ENCODE data around the gene SV2A.
"Not testable (repeated sequence)": the region's sequence is repeated elsewhere in the genome, so short reads cannot be mapped to it uniquely, and the experiment has no call there.

Gene SV2A

GRCh38 chr1:149886396-149887195 lies 31.0 kb downstream of the SV2A start:
- DNase-seq: peak; percentile 79 to 85

DNA sequence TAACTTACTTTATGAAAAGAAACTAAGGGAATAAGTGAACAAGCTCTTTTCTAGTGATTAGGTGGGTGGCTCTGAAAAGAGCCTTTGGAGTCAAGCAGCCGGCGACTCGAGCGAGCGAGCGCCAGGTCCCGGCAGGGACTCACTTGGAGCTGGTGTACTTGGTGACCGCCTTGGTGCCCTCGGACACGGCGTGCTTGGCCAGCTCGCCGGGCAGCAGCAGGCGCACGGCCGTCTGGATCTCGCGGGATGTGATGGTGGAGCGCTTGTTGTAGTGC lies 31.6 kb downstream of the SV2A start:
- not testable (repeated sequence) for DNase-seq

DNA sequence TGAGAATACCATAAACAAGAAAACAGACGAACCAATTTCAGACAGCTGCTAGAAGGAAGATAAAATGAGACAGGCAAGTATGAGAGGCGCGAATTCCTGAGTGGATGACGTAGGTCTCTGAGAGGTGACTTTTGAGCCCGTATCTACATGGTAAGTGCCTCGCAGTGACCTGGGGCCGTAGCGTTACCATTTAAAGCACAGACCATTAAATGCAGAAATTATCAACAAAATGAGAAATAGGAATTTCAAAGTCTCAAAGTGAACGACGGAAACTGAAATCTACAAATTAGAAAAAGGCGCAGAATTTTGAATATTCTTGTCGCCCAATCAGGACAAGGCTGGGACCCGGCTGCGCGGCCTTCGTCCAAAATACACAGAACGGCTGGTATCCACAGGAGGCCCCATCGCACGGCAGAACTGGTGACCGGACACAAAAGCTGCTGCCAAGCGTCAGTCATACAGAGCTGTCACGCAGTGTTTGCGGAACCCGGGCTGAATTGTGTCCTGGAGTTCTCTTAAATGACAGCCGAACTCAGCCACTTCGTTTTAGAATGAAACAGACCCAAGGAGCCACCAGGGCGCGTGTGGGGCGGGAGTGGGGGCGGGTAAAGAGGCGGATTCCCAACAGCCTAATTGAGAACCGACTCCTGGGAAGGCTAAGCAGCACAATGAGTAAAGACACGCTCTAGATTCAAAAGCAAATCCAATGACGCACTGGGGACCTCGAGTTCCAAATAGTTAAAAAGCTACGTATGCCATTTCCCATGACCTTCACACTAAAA lies 32.1 kb downstream of the SV2A start:
- peak; percentile 76 to 80 for DNase-seq

GRCh38 chr1:149884433-149885338 lies 33.0 kb downstream of the SV2A start:
- peak in 1 of 2 experiments; percentile 37 for DNase-seq

GRCh38 chr1:149883598-149884247 lies 33.9 kb downstream of the SV2A start:
- no peak for DNase-seq

GRCh38 chr1:149881876-149882275 lies 35.8 kb downstream of the SV2A start:
- DNase-seq: no peak

DNA sequence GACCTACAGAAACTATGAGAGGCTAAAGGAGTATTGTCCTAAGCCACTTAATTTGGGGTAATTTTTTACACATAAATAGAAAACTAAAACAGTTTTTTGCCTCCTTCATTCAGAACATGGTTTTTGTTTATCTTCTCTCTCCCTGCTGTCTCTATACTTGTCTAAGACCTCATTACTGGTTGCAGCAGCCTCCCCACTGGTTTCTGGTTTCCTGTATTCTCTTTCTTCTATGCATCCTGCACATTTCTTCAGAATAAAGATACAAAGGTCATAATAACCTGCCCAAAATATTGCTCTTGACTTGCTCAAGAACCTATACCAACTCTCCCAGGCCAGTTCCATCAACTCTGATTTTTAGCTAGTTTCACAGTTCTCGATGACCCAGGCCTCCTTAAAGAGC lies 38.1 kb downstream of the SV2A start:
- no peak for DNase-seq

DNA sequence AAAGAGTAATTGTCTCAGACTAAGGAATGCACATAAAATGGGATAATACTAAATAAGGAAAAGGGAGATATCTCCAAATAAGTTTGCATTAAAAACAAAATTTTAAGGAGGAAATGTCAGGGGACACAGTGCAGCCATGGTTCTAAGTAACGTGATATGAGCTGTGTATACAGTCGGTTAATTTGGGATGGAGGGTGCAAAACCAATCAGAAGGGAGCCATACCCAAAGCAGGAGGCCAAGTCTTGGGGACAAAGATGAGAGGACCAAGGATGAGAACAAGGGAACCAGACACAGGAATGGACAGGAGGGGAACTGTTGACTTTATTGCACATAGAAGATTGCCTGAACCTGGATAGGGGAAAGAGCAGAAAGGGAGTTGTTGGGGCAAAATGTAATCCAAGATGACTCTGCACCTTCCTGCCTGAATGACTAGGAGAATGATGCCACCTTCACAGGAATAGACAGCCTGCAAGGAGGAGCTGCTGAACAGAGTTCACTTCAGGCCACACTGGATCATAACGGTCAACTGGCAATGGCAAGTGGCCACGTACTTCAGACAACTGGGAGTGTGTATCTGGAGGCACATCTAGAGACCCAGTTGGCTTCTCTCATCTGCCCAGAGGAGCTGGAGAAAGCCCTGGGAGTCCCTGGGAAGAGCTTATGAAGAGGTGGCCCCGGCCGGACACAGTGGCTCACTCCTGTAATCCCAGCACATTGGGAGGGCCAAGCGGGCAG lies 40.3 kb downstream of the SV2A start:
- DNase-seq: no peak

DNA sequence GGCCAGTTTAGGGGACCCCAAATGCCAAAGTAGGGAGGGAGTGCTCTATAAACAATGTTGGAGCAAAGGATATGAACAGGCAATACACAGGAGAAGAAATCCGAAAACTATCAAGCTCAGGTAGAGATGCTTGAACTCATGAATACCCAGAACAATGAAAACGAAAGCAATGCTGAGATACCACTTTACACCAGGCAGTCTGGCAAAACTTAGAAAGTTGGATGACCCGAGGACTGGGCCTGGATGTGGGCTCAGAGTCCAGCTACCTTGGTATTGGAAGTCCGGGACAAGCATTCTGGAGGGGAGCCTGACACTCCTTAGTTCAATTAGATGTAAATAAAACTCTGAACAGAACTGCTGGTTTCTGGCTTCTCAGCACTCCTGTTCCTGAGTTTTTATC lies 44.6 kb downstream of the SV2A start:
- not testable (repeated sequence) for DNase-seq

- not testable (repeated sequence) for DNase-seq
These were observed 50.8 kb downstream of the SV2A start for GRCh38 chr1:149866887-149867286.

DNA sequence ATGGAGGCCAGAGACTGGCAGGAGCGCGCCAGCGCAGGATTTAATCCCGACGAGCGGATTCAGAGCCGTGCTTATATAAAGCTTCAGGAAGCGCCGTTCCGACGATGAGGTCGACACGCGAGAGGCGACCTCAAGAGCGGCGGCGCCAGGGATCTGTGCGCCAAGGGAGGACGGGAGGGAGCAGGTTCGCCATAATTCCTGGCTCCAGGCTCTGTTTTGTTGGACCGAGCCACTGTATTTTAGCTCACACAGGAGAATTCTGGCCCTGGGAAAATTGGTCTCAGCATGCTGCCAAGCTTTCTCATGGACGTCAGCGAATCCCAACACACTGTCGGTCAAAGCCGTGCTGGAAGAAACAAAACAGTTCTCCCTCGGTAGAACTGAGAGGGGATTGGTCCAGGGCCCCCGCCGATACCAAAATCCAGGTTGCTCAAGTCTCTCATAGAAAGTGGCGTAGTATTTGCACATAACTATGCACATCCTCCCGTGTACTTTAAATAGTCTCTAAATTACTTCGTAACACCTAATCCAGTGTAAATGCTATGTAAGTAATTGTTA lies 56.1 kb downstream of the SV2A start:
- not testable (repeated sequence) for DNase-seq

DNA sequence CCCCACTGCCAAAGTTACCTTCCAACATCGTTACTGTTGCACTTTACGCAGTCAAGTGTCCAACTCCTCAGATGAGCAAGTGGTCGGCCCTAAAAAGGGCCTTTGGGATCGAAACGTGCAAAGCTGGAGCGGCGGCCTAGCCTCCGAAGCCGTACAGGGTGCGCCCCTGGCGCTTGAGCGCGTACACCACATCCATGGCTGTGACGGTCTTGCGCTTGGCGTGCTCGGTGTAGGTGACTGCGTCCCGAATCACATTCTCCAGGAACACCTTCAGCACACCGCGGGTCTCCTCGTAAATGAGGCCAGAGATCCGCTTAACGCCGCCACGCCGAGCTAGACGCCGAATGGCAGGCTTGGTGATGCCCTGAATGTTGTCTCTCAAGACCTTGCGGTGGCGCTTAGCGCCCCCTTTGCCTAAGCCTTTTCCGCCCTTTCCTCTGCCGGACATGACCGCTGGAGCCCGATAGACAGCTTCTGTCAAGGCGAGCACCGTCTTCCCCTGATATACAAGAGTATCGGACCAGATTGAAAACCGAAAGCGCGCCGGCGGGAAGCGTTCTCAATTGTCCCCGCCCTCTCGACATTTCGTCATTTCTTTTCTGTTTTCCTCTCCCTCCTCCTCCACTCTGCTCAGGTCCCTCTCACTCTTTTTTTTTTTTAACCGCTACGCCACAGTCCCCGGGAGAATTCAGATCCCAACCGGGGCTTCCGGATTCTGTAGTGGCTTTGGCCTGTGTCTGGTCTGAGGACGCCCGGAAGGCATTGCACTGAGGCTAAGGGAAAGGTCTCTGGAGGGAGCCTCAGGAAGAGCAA lies 56.8 kb downstream of the SV2A start:
- not testable (repeated sequence) for DNase-seq

DNA sequence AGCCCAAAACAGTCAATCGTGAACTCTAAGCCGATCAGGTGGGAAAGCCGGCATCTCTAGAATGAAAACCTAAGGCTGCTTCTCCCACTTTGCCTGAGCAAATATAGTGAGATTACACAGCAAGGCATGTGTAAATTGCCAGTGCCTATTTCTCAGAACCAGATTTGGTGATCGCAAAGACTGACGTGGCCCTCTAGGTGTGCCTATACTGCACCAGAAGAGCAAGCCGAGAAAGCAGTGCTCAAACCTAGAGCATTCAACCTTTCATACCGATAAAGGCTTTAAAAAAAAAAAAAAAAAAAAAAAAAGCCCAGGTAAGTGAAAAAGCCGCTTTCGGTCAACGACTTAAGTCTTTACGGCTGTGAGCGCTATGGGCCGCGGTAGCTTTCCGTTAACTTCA lies 57.4 kb downstream of the SV2A start:
- DNase-seq: not testable (repeated sequence)
